ENCODE results near the gene ITPK1. TPM values are rescaled to one million over a fixed set of nuclear protein-coding genes. Genes with fewer than 3 reads are reported as not detected.

The ITPK1 gene
- total and polyA plus RNA-seq, 10 of the 15 experiments (the other 5 are each of a cell fraction or from before 2014, with no cell fraction given) = 1.3 to 73.2 (median 27.0) TPM

GRCh38 chr14:93079865-93080403, 35.8 kb downstream of the ITPK1 start:
- H3K36me3 ChIP-seq (ENCODE audit: control insufficient read depth in 2 of 2, insufficient read depth in 2 of 2, low read length in 1 of 2) = peaks cover 0 to 4% of the 10 kb centered on the region in 2 experiments; a peak in 3 of 4 replicates
- H3K4me2 ChIP-seq (ENCODE audit: control insufficient read depth, insufficient read depth) = no peak overlapping the region
- intact Hi-C loops (cut with micrococcal nuclease; ENCODE audit: unreplicated experiment) = no loop called here
- ChIA-PET POLR2A (no interaction called here), CTCF (interaction anchor here (1.6 to 2.9 kb wide), 2 partner anchors 19 to 33 kb away, joined by 3 to 16 read pairs; no protein-coding TSS in a partner anchor), RAD21 (ENCODE audit: unreplicated experiment) (interaction anchor here (1.4 kb wide), 1 partner anchor 33 kb away, joined by 4 read pairs; no protein-coding TSS in a partner anchor), SMC1A (ENCODE audit: uncharacterized antibody, unreplicated experiment) (interaction anchor here (1.1 to 1.6 kb wide), 3 partner anchors 20 to 104 kb away, joined by 3 read pairs; partner anchors contain the start of gene MOAP1)
- no peak overlapping the region for H3K4me3 ChIP-seq
- H3K27me3 ChIP-seq (replicated peaks in 1 of 2; ENCODE audit: control insufficient read depth in 2 of 2, insufficient read depth in 2 of 2, low read length in 1 of 2) = no peaks in the 10 kb centered on the region
- no peak overlapping the region for H3K9ac ChIP-seq (ENCODE audit: control insufficient read depth, insufficient read depth, low read length)
- WGBS (ENCODE audit: insufficient coverage, insufficient replicate concordance, low lambda C conversion rate, missing lambda C conversion rate) = 78% methylated on average over 5 of the region's 5 CpGs
- H3K27ac ChIP-seq (ENCODE audit: control insufficient read depth, insufficient read depth) = no peak overlapping the region
- no peak overlapping the region for H2AFZ ChIP-seq (ENCODE audit: control insufficient read depth, low read depth, low read length)
- DNase-seq (ENCODE audit: low read depth, low spot score) (no peak), FAIRE-seq (no peak), ATAC-seq (no peak)
- H3K9me3 ChIP-seq (replicated peaks; ENCODE audit: control insufficient read depth, insufficient read depth, low read length) = no peaks in the 10 kb centered on the region
- no peaks in the 10 kb centered on the region for H4K20me1 ChIP-seq (ENCODE audit: control insufficient read depth, insufficient read depth)
- H3K4me1 ChIP-seq (ENCODE audit: control insufficient read depth, insufficient read depth, low read length) = peaks cover 26% of the 10 kb centered on the region
- TF ChIP-seq PML (IDR thresholded peaks at IDR 0.05; ENCODE audit: low read length) (no peak), BRCA1 (IDR thresholded peaks at IDR 0.05; ENCODE audit: low read depth, low read length) (no peak), HCFC1 (IDR thresholded peaks at IDR 0.05; ENCODE audit: low read length) (no peak), RELB (IDR thresholded peaks at IDR 0.05; ENCODE audit: low read depth) (no peak), IRF3 (IDR thresholded peaks at IDR 0.05) (no peak), PBX3 (IDR thresholded peaks at IDR 0.05; ENCODE audit: insufficient replicate concordance, low read depth, low read length) (no peak), ZNF384 (IDR thresholded peaks at IDR 0.05; ENCODE audit: borderline replicate concordance, low read depth, low read length) (no peak), WRNIP1 (IDR thresholded peaks at IDR 0.05; ENCODE audit: borderline replicate concordance, low read depth, low read length) (no peak), ATF7 (IDR thresholded peaks at IDR 0.05; ENCODE audit: low read depth) (no peak), RAD51 (IDR thresholded peaks at IDR 0.05) (no peak), CREB1 (IDR thresholded peaks at IDR 0.05; ENCODE audit: low read depth) (no peak), SIX5 (IDR thresholded peaks at IDR 0.05; ENCODE audit: low read depth, low read length, severe bottlenecking) (no peak), ZSCAN29 (IDR thresholded peaks at IDR 0.05) (no peak), USF2 (IDR thresholded peaks at IDR 0.05; ENCODE audit: borderline replicate concordance, low read depth, low read length) (no peak), E2F4 (IDR thresholded peaks at IDR 0.05; ENCODE audit: low read depth, low read length) (no peak), KDM1A (IDR thresholded peaks at IDR 0.05; ENCODE audit: borderline replicate concordance) (no peak), POLR2AphosphoS2 (IDR thresholded peaks at IDR 0.05; ENCODE audit: low read depth, low read length) (no peak), HDAC2 (IDR thresholded peaks at IDR 0.05) (no peak)
- BruUV-seq (replicated peaks) = no TSS peak
- in situ Hi-C loops (cut with MboI) = no loop called here
- peaks cover 20% of the 10 kb centered on the region for H3K79me2 ChIP-seq (ENCODE audit: control insufficient read depth, insufficient read depth, low read length)

Measured in GM12878 (cell line).